ENCODE measurements around the gene MAD1L1. TPM values are rescaled to one million over a fixed set of nuclear protein-coding genes. Genes with fewer than 3 reads are reported as not detected.
A peak's percentile ranks its signal among the peaks of the same experiment; 100 is the strongest.

Gene MAD1L1
- total RNA-seq, 1 donor from 2014 or later, result 57.6 TPM

DNA sequence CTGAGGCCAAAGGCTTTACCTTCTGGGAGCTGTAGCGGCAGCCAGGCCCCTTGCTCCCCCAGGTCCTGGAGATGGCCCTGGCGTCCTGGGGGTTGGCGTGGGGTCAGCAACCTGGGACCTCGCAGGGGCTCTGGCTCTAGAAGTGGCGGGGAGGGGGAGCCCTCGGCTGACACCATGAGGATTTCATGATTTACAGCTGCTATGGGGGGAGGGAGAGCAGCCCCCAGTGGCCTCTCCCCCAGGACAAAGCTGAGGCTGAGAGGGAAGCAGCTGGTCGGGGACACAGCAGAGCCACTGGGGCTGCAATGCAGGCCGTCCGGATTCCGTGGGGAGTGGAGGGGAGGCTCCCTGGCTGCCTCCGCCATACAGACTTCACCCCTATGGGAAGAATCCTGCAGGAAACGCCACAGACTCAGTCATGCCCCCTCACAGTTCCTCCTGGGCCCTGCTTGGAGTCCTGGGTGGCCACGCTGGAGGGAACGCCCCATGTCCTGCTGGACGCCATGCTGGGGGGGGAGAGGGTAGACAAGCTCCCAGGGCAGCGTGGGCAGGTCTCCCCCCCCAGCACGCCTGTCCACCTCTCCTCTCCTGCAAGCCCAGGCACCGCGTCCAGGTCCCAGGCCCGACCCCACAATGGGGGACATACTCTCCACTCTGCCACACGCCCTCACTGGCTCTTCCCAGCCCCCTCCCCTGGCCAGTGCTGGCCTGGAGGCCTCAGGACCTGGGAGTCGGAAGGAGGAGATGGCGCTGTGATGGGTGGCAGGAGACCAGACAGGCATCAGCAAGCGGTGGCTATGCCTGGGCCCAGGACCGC is 319.1 kb downstream of the MAD1L1 start:
- Mint-ChIP-seq H3K27ac (ENCODE audit: unreplicated experiment) (no peak overlapping the region), H3K4me3 (ENCODE audit: unreplicated experiment) (peak overlapping the region; percentile 52), H3K27me3 (ENCODE audit: unreplicated experiment) (peaks cover 4% of the 10 kb centered on the region), H3K36me3 (ENCODE audit: unreplicated experiment) (no peaks in the 10 kb centered on the region), H3K9me3 (ENCODE audit: unreplicated experiment) (peaks cover 4% of the 10 kb centered on the region), H3K4me1 (ENCODE audit: low read depth, unreplicated experiment) (peaks cover 11% of the 10 kb centered on the region)
- TF ChIP-seq, protein P1, sequence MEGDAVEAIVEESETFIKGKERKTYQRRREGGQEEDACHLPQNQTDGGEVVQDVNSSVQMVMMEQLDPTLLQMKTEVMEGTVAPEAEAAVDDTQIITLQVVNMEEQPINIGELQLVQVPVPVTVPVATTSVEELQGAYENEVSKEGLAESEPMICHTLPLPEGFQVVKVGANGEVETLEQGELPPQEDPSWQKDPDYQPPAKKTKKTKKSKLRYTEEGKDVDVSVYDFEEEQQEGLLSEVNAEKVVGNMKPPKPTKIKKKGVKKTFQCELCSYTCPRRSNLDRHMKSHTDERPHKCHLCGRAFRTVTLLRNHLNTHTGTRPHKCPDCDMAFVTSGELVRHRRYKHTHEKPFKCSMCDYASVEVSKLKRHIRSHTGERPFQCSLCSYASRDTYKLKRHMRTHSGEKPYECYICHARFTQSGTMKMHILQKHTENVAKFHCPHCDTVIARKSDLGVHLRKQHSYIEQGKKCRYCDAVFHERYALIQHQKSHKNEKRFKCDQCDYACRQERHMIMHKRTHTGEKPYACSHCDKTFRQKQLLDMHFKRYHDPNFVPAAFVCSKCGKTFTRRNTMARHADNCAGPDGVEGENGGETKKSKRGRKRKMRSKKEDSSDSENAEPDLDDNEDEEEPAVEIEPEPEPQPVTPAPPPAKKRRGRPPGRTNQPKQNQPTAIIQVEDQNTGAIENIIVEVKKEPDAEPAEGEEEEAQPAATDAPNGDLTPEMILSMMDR (IDR thresholded peaks at IDR 0.05; ENCODE audit: partially characterized antibody, unreplicated experiment), result no peak
- DNase-seq, result no peak

DNA sequence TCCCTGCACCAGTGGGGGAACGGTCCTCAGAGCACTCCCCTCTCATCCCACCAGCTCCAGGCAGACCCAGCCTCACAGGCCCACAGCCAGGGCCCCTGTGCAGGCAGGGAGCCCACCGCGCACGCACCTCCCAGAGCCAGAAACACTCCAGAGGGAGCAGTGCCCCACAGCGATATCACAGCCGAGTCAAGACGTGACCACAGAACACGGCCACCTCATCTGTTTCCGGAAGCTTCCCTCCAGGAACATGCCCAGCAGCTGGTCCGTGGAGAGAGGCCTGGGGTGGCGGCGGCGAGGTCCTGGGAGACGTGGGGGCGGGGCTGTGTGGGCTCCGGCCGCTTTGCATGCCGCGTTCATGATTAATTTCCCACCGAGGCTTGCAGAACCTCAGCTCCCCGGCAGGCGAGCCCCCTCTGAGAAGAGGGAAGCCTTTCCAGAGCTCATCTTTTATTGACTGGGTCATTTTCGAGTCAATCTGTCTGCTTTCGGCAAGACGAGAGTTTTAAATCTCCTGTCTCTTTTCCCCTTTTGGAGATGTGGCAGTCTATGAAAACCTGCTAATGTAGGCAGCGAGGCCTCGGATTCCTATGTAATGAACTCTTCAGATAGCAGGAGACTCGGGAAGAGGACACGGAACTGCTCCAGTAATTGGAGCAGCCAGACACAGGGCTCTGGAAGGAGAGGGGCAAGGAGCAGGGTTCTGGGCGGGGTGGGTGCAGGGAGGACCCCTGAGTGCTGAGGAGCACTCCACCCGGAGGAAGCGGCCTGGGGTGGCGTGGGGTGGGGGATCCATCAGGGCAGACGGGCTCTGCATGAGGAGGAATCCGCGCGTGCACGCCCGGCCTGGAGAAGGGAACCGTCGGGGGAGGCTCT is 319.9 kb downstream of the MAD1L1 start:
- H3K4me3 Mint-ChIP-seq (ENCODE audit: unreplicated experiment), result peak overlapping the region; percentile 52
- peaks cover 11% of the 10 kb centered on the region for H3K4me1 Mint-ChIP-seq (ENCODE audit: low read depth, unreplicated experiment)
- H3K9me3 Mint-ChIP-seq (ENCODE audit: unreplicated experiment), result peaks cover 4% of the 10 kb centered on the region
- peak overlapping the region; percentile 82 for H3K27ac Mint-ChIP-seq (ENCODE audit: unreplicated experiment)
- H3K36me3 Mint-ChIP-seq (ENCODE audit: unreplicated experiment), result no peaks in the 10 kb centered on the region
- TF ChIP-seq, protein P1 (IDR thresholded peaks at IDR 0.05; ENCODE audit: partially characterized antibody, unreplicated experiment), result no peak
- DNase-seq, result peak; percentile 62
- H3K27me3 Mint-ChIP-seq (ENCODE audit: unreplicated experiment), result peaks cover 6% of the 10 kb centered on the region

DNA sequence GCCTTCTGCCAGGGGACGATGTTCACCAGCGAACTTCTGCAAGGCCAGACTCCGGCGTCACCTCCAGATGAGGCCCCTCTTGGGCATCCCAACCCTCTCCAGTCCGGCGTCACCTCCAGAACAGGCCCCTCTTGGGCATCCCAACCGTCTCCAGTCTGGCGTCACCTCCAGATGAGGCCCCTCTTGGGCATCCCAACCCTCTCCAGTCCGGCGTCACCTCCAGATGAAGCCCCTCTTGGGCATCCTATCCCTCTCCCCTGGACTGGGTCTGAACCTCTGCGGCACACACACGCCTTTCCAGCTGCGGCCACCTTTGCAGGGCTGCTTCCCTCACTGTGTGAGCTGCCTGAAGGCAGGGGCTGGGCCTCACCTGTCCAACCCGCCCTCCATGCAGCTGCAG is 321.2 kb downstream of the MAD1L1 start:
- Mint-ChIP-seq H3K27me3 (ENCODE audit: unreplicated experiment) (peaks cover 2% of the 10 kb centered on the region), H3K27ac (ENCODE audit: unreplicated experiment) (no peak overlapping the region), H3K36me3 (ENCODE audit: unreplicated experiment) (no peaks in the 10 kb centered on the region), H3K4me3 (ENCODE audit: unreplicated experiment) (no peak overlapping the region), H3K4me1 (ENCODE audit: low read depth, unreplicated experiment) (peaks cover 11% of the 10 kb centered on the region), H3K9me3 (ENCODE audit: unreplicated experiment) (peaks cover 8% of the 10 kb centered on the region)
- DNase-seq, result no peak
- TF ChIP-seq, protein P1 (IDR thresholded peaks at IDR 0.05; ENCODE audit: partially characterized antibody, unreplicated experiment), result no peak

DNA sequence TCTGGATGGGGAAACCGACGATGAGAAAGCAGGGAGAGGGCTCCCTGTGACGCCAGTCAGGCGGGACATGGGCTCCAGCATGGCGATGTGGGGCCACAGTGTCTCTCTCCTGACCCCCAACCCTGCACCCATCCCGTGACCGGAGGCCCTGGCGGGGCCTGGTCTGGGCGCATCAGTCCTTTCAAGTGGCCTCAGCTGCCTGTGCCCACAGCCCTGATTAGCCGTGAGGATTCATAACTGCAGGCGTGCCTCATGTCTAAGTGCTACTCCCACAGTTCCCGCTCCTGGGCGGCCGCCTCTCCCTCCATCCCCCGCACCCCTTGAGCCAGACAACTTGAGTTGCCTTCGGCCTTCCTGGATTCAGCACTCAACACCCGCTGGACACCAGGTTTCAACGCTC is 321.9 kb downstream of the MAD1L1 start:
- Mint-ChIP-seq H3K9me3 (ENCODE audit: unreplicated experiment) (peaks cover 11% of the 10 kb centered on the region), H3K36me3 (ENCODE audit: unreplicated experiment) (no peaks in the 10 kb centered on the region), H3K4me1 (ENCODE audit: low read depth, unreplicated experiment) (peaks cover 11% of the 10 kb centered on the region), H3K27me3 (ENCODE audit: unreplicated experiment) (peaks cover 5% of the 10 kb centered on the region), H3K4me3 (ENCODE audit: unreplicated experiment) (no peak overlapping the region), H3K27ac (ENCODE audit: unreplicated experiment) (no peak overlapping the region)
- no peak for DNase-seq
- TF ChIP-seq, protein P1 (IDR thresholded peaks at IDR 0.05; ENCODE audit: partially characterized antibody, unreplicated experiment), result no peak
